ENCODE measurements around the gene PDZRN4.
"Not testable (repeated sequence)": the region's sequence is repeated elsewhere in the genome, so short reads cannot be mapped to it uniquely, and the experiment has no call there.

The PDZRN4 gene

DNA sequence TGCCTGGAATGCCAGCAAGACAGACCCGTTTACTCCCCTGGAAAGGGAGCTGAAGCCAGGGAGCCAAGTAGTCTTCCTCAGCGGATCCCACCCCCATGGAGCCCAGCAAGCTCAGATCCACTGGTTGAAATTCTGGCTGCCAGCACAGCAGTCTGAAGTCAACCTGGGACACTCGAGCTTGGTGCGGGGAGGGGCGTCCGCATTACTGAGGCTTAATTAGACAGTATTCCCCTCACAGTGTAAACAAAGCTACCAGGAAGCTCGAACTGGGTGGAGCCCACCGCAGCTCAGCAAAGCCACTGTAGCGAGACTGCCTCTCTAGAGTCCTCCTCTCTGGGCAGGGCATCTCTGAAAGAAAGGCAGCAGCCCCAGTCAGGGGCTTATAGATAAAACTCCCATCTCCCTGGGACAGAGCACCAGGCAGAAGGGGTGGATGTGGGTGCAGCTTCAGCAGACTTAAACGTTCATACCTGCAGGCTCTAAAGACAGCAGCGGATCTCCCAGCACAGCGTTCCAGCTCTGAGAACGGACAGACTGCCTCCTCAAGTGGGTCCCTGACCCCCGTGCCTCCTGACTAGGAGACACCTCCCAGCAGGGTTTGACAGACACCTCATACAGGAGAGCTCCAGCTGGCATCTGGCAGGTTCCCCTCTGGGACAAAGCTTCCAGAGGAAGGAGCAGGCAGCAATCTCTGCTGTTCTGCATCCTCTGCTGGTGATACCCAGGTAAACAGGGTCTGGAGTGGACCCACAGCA is 92.4 kb downstream of the PDZRN4 start:
- DNase-seq (ENCODE audit: low read depth in 3 of 3) = not testable (repeated sequence)

- not testable (repeated sequence) for DNase-seq (ENCODE audit: low read depth in 3 of 3)
Observed at GRCh38 chr12:41285470-41285869, 97.3 kb downstream of the PDZRN4 start.

- no peak for DNase-seq (ENCODE audit: low read depth in 3 of 3)
Observed at GRCh38 chr12:41286426-41286825, 98.3 kb downstream of the PDZRN4 start.

GRCh38 chr12:41287500-41288141 is 99.5 kb downstream of the PDZRN4 start:
- DNase-seq (ENCODE audit: low read depth in 3 of 3) = no peak

- DNase-seq (ENCODE audit: low read depth in 3 of 3) = no peak
Observed at GRCh38 chr12:41288142-41288811, 100.2 kb downstream of the PDZRN4 start.

DNA sequence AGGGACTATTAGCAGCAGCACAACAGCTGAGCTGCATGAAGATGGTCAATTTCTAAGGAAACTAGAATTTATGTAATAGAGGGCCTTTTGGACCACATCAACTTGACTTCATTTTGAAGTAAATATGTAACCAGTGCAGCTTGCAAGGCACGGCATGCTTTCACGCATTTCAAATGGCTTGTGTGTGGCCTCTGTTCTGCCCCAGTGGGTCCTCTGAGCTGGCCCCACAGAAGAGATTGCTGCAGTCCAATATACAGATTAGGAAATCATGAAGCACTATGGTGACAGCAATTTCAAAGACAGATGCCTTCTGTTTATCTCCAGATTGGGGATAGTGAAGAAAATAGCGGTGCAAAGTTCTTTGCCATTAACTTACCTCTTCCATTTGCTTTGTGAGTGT is 101.4 kb downstream of the PDZRN4 start:
- no peak for DNase-seq (ENCODE audit: low read depth in 3 of 3)

- DNase-seq (ENCODE audit: low read depth in 3 of 3) = no peak
Observed at GRCh38 chr12:41293011-41293410, 104.9 kb downstream of the PDZRN4 start.

- no peak for DNase-seq (ENCODE audit: low read depth in 3 of 3)
Observed at GRCh38 chr12:41293461-41293860, 105.3 kb downstream of the PDZRN4 start.

DNA sequence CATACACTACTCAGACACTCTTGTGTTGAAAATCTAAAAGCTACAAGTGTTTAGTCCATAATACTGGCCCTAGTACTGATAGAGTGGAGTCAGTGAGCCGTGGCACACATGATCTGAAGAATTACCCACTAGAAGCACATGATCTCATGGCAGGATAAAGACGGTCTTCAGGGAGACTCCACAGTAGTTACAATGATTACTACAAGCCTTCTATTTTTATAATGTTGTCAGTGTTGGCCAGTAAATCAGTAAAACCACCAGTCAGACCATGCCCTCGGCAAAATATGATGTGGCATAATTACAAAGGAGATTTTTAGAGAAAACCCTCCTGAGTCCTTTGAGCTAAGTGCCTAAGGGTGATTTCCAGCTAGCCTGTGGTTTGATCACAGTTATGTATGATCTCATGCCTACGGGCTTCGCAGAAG is 114.9 kb downstream of the PDZRN4 start:
- DNase-seq (ENCODE audit: low read depth in 3 of 3) = no peak

- no peak for DNase-seq (ENCODE audit: low read depth in 3 of 3)
Observed at GRCh38 chr12:41304526-41304925, 116.4 kb downstream of the PDZRN4 start.

- no peak for DNase-seq (ENCODE audit: low read depth in 3 of 3)
Observed at GRCh38 chr12:41310367-41310766, 122.2 kb downstream of the PDZRN4 start.

DNA sequence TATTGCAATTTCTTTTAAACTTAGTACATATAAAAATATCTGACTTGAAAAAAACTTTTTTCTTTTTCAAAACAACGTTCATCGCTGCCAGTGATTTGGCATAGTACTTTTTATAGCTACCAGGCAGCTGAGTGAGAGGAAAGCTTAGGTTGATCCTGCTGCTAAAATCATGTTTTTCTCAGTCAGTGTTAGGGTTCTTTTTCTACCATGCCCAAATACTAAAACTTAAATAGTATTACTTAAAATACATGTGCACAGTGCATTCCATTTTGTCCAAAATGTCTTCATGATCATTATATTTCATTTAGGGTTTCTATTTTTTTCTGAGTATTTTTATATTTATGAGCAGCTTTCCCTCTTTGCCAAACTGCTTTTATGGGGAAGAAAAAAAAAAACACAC is 123.8 kb downstream of the PDZRN4 start:
- no peak for DNase-seq (ENCODE audit: low read depth in 3 of 3)

GRCh38 chr12:41312451-41312850 is 124.3 kb downstream of the PDZRN4 start:
- not testable (repeated sequence) for DNase-seq (ENCODE audit: low read depth in 3 of 3)

GRCh38 chr12:41325336-41325735 is 137.2 kb downstream of the PDZRN4 start:
- DNase-seq (ENCODE audit: low read depth in 3 of 3) = no peak

DNA sequence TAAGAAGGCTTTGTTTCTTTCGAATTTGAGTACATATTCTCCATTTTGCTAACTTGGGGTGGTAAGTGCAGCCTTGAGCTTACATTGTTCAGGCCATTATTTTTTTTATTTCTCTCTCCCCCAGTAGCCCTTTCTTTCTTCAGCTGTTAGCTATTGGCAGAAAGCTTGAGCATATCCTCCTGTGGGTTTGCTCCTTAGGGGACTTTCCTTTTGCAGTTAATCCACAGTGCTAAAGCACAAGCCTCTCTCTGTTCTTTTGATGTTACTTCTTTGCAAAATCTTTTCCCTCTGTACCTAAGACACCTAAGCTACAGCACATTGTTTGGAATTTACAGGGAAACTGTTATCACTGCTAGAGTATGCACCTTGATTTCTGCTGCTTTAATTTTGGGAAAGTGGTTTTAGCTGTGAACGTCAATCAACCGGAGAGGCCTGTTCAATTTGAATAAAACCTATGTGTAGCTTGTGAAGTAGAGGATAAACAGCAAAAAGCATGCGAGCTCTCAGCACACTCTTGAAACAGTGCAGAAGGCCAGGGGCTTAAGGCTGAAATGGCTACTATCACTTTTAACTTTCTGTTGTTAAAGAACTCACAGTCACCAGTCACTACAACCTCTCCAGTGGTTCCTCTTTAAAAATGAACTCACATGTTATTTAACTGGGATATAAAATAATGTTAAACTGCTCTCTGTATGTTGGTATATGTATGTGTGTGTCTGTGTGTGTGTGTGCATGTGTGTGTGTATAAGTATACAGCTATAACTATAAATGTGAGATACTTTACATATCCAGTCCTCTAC is 139.2 kb downstream of the PDZRN4 start:
- no peak for DNase-seq (ENCODE audit: low read depth in 3 of 3)

- no peak for DNase-seq (ENCODE audit: low read depth in 3 of 3)
Observed at GRCh38 chr12:41333974-41334373, 145.9 kb downstream of the PDZRN4 start.

DNA sequence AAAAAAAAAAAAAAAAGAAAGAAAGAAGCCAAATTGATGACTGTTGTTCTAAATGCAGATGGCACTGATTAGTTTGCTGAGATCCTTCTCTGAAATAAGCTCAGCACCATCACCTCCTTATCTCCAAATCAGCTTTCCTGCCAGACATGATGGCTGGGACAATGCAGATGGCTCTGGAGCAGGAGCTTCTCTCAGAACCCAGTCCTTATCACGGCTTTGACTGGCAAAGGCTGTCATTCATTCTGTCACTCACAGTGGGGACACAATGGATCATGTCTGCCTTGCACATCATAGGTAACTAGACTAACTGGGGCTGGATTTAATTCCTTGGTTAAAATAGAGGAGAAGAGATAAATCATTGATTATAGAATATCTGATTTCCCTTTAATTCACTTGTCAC is 146.3 kb downstream of the PDZRN4 start:
- DNase-seq (ENCODE audit: low read depth in 3 of 3) = no peak

- DNase-seq (ENCODE audit: low read depth in 3 of 3) = no peak
Observed at GRCh38 chr12:41336041-41336549, 148.0 kb downstream of the PDZRN4 start.

GRCh38 chr12:41339784-41340183 is 151.7 kb downstream of the PDZRN4 start:
- no peak for DNase-seq (ENCODE audit: low read depth in 3 of 3)

DNA sequence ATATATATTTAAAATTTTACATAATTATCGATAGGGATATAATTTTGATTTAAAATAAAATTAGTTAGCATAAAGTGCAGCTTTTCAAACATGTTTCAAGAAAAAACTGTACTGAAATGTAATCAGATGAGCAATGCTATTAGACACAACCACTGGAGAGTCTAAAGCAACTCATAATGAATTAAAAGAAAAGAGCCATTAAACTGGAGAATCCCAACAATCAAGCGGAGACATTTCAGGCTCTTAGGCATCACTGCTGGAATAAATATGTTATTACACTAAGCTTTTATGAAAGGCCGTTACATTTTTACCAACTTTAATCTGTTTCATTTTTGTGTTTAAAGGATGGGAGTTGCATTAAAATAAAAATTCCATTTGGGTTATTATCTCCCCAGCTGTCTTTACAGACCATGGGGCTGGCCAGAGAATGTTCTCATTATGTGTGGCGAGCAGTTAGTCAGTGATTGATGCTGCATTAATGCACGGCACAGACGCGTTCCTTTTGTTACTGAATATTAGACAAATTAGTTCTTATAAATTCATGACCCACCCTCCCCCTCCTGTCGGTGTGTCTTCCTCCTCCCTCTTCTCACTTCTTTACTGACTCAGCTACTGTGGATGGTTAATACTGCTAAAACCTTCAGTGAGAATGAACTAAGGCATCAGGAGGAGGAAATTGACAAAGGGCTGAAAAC is 156.8 kb downstream of the PDZRN4 start:
- DNase-seq (ENCODE audit: low read depth in 3 of 3) = no peak

DNA sequence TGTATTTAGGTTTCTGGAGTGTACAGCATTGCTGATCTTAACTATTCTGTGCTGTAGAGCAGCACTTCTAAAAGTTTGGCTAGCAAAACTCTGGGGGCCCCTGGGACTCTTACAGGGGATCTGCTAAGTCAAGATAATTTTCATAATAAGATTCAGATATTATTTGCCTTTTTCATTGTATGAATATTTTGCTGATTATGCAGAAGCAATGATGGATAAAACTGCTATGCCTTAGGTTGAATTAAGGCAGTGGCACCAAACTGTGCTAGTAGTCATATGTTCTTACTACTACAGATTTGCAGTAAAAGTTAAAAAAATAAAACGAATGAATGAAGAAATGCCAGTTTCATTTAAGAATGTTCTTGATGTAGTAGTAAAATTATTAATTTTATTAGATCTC is 160.1 kb downstream of the PDZRN4 start:
- DNase-seq (ENCODE audit: low read depth in 3 of 3) = no peak
